ENCODE measurements around the gene PCDHGC5.

Gene PCDHGC5

GRCh38 chr5:141478321-141478945 lies 10.4 kb upstream of the PCDHGC5 start:
- H3K4me3 ChIP-seq (replicated peaks; ENCODE audit: insufficient read depth, low read length) = no peak overlapping the region
- TF ChIP-seq SPI1 (IDR thresholded peaks at IDR 0.05; ENCODE audit: borderline replicate concordance, low read depth) = no peak
- TF ChIP-seq REST (IDR thresholded peaks at IDR 0.05; ENCODE audit: insufficient replicate concordance, low read depth) = no peak
- no peak for TF ChIP-seq GABPA (IDR thresholded peaks at IDR 0.05; ENCODE audit: low read depth)
- TF ChIP-seq, protein P1, sequence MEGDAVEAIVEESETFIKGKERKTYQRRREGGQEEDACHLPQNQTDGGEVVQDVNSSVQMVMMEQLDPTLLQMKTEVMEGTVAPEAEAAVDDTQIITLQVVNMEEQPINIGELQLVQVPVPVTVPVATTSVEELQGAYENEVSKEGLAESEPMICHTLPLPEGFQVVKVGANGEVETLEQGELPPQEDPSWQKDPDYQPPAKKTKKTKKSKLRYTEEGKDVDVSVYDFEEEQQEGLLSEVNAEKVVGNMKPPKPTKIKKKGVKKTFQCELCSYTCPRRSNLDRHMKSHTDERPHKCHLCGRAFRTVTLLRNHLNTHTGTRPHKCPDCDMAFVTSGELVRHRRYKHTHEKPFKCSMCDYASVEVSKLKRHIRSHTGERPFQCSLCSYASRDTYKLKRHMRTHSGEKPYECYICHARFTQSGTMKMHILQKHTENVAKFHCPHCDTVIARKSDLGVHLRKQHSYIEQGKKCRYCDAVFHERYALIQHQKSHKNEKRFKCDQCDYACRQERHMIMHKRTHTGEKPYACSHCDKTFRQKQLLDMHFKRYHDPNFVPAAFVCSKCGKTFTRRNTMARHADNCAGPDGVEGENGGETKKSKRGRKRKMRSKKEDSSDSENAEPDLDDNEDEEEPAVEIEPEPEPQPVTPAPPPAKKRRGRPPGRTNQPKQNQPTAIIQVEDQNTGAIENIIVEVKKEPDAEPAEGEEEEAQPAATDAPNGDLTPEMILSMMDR (IDR thresholded peaks at IDR 0.05; ENCODE audit: insufficient read depth, low read length) = no peak
- no peak for TF ChIP-seq POLR2AphosphoS5 (IDR thresholded peaks at IDR 0.05; ENCODE audit: low read depth)
- no peak for DNase-seq (ENCODE audit: low read depth in 1 of 2, low spot score in 1 of 2)

GRCh38 chr5:141479776-141480175 lies 9.1 kb upstream of the PCDHGC5 start:
- Histone ChIP-seq H3K4me3 (replicated peaks; ENCODE audit: insufficient read depth, low read length) (no peak overlapping the region), H3K27ac (replicated peaks) (no peak overlapping the region), H3K27me3 (ENCODE audit: insufficient read depth, poor library complexity, severe bottlenecking) (peaks cover 54% of the 10 kb centered on the region)
- TF ChIP-seq SPI1 (IDR thresholded peaks at IDR 0.05; ENCODE audit: borderline replicate concordance, low read depth) = peak; percentile 46; the same call in 1 of the 2 replicates
- TF ChIP-seq POLR2AphosphoS5 (IDR thresholded peaks at IDR 0.05; ENCODE audit: low read depth) = no peak
- DNase-seq (ENCODE audit: low read depth in 1 of 2, low spot score in 1 of 2) = peak in 1 of 2 experiments; percentile 21

More at GRCh38 chr5:141478321-141478945, 10.4 kb upstream of the PCDHGC5 start:
- peaks cover 43% of the 10 kb centered on the region for H3K27me3 ChIP-seq (ENCODE audit: insufficient read depth, poor library complexity, severe bottlenecking)
- no peak overlapping the region for H3K27ac ChIP-seq (replicated peaks)

GRCh38 chr5:141483902-141484301 lies 5.0 kb upstream of the PCDHGC5 start:
- H3K4me3 ChIP-seq (replicated peaks; ENCODE audit: insufficient read depth, low read length) = no peak overlapping the region
- DNase-seq (ENCODE audit: low read depth in 1 of 2, low spot score in 1 of 2) = no peak
- peaks cover 41% of the 10 kb centered on the region for H3K27me3 ChIP-seq (ENCODE audit: insufficient read depth, poor library complexity, severe bottlenecking)
- no peak overlapping the region for H3K27ac ChIP-seq (replicated peaks)
- TF ChIP-seq, protein P1 (IDR thresholded peaks at IDR 0.05; ENCODE audit: insufficient read depth, low read length) = no peak
- TF ChIP-seq REST (IDR thresholded peaks at IDR 0.05; ENCODE audit: insufficient replicate concordance, low read depth) (no peak), POLR2AphosphoS5 (IDR thresholded peaks at IDR 0.05; ENCODE audit: low read depth) (no peak)

DNA sequence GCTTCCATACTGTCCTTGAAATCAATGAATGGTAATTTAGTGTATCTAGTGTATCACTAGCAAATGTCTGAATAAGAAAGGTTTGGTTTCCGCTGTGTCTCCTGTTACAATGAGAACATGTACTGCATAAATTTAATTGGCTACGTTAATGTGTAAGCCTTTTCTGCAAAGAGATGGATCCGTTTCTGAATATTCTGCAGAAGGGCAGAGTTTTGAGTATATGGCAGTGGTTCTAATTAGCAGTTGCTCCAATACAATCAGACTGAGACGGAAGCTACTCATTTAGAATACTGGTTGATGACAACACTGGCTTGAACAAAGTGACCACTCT lies 4.6 kb upstream of the PCDHGC5 start:
- TF ChIP-seq REST (IDR thresholded peaks at IDR 0.05; ENCODE audit: insufficient replicate concordance, low read depth) (no peak), POLR2AphosphoS5 (IDR thresholded peaks at IDR 0.05; ENCODE audit: low read depth) (no peak), GABPA (IDR thresholded peaks at IDR 0.05; ENCODE audit: low read depth) (no peak), SPI1 (IDR thresholded peaks at IDR 0.05; ENCODE audit: borderline replicate concordance, low read depth) (no peak)
- TF ChIP-seq, protein P1 (IDR thresholded peaks at IDR 0.05; ENCODE audit: insufficient read depth, low read length) = no peak
- no peak overlapping the region for H3K27ac ChIP-seq (replicated peaks)
- no peak for DNase-seq (ENCODE audit: low read depth in 1 of 2, low spot score in 1 of 2)
- H3K4me3 ChIP-seq (replicated peaks; ENCODE audit: insufficient read depth, low read length) = no peak overlapping the region
- peaks cover 41% of the 10 kb centered on the region for H3K27me3 ChIP-seq (ENCODE audit: insufficient read depth, poor library complexity, severe bottlenecking)

All from HL-60 (cell line).